Keratinocyte (primary cell): Measurements from ENCODE around the gene CAPZB. TPM values are rescaled to one million over a fixed set of nuclear protein-coding genes. Genes with fewer than 3 reads are reported as not detected.

Source experiments
- DNase-seq: peaks from one replicate; pipeline ENCODE4 v3.0.0-alpha.2; 2011; ENCODE audit warnings: low read depth, missing footprints, low spot score
- FAIRE-seq: peaks from 2 replicates; lab custom pipeline; 2011; peaks lifted over from hg19 to GRCh38; lab: Jason Lieb, UNC
- H2AFZ ChIP-seq: 2 replicates; pipeline ENCODE4 v1.6.0; 2012; ENCODE audit warnings: low read length, control low read depth, inconsistent platforms; ENCODE audit not compliant: control insufficient read depth
- H3K27ac ChIP-seq: 2 replicates; pipeline ENCODE4 v1.5.1; 2011; ENCODE audit warnings: low read length; ENCODE audit not compliant: control insufficient read depth, insufficient read depth
- H3K27me3 ChIP-seq: 3 replicates; pipeline ENCODE4 v1.6.0; 2011; ENCODE audit warnings: low read length; ENCODE audit not compliant: control insufficient read depth, insufficient read depth; ENCODE audit errors: extremely low read depth
- H3K36me3 ChIP-seq, 2 experiments: 2 replicates in 1 of 2; 3 replicates in 1 of 2; pipeline ENCODE4 v1.5.1; 2011; ENCODE audit warnings: low read length in 2 of 2, mild to moderate bottlenecking in 1 of 2; ENCODE audit not compliant: control insufficient read depth in 2 of 2, insufficient read depth in 2 of 2; ENCODE audit errors: extremely low read depth in 1 of 2
- H3K4me1 ChIP-seq: 3 replicates; pipeline ENCODE4 v1.5.1; 2011; ENCODE audit warnings: low read length; ENCODE audit not compliant: control insufficient read depth, insufficient read depth; ENCODE audit errors: extremely low read depth
- H3K4me2 ChIP-seq: 3 replicates; pipeline ENCODE4 v1.6.0; 2011; ENCODE audit warnings: low read depth, low read length; ENCODE audit not compliant: control insufficient read depth, insufficient read depth; ENCODE audit errors: extremely low read depth
- H3K4me3 ChIP-seq, 3 experiments: fragments of 200-600 bp in 1 of 3; sonication (generic) in 1 of 3; 2 replicates in 2 of 3; 3 replicates in 1 of 3; pipeline ENCODE4 v1.5.1; 2011 to 2016; ENCODE audit warnings: low read length in 3 of 3, mild to moderate bottlenecking in 3 of 3, control low read depth in 2 of 3, inconsistent platforms in 1 of 3, low read depth in 1 of 3, mixed read lengths in 1 of 3, mixed run types in 1 of 3, moderate library complexity in 1 of 3; ENCODE audit not compliant: control insufficient read depth in 2 of 3, insufficient read depth in 2 of 3; ENCODE audit errors: extremely low read depth in 1 of 3
- H3K79me2 ChIP-seq: 2 replicates; pipeline ENCODE4 v1.6.0; 2012; ENCODE audit warnings: low read length; ENCODE audit not compliant: control insufficient read depth, insufficient read depth
- H3K9ac ChIP-seq: 3 replicates; pipeline ENCODE4 v1.6.0; 2011; ENCODE audit warnings: low read length; ENCODE audit not compliant: control insufficient read depth, insufficient read depth; ENCODE audit errors: extremely low read depth
- H3K9me1 ChIP-seq: 3 replicates; pipeline ENCODE4 v1.6.0; 2011; ENCODE audit warnings: low read length; ENCODE audit not compliant: control insufficient read depth, insufficient read depth; ENCODE audit errors: extremely low read depth
- H3K9me3 ChIP-seq: 2 replicates; pipeline ENCODE4 v1.5.1; 2012; ENCODE audit warnings: low read depth, low read length; ENCODE audit not compliant: control insufficient read depth
- H4K20me1 ChIP-seq: 3 replicates; pipeline ENCODE4 v1.6.0; 2011; ENCODE audit warnings: low read length; ENCODE audit not compliant: control insufficient read depth, insufficient read depth; ENCODE audit errors: extremely low read depth
- CTCF ChIP-seq, 3 experiments: IDR thresholded peaks in 1 of 3; conservative IDR thresholded peaks in 1 of 3; optimal IDR thresholded peaks in 1 of 3; 2 replicates in 2 of 3; 3 replicates in 1 of 3; pipeline versions ENCODE3 to v1.5.1; 2011; ENCODE audit warnings: low read length in 3 of 3, mild to moderate bottlenecking in 3 of 3, moderate library complexity in 2 of 3, control low read depth in 1 of 3, inconsistent platforms in 1 of 3; ENCODE audit not compliant: insufficient read depth in 2 of 3; ENCODE audit errors: extremely low read depth in 1 of 3
- EZH2 ChIP-seq: IDR thresholded peaks from one replicate; pipeline ENCODE4 v1.6.1; 2012; ENCODE audit warnings: inconsistent platforms, mild to moderate bottlenecking, low read length, moderate library complexity
- dilution Hi-C: fragments of 300-500 bp; cut with MboI; formaldehyde crosslinking; loops from one replicate; pipeline ENCODE4 v1.7.0; 2020; ENCODE audit warnings: low sequenced_read_pairs; ENCODE audit not compliant: extremely low pct_ligation_motif_present
- polyA plus RNA-seq, 5 experiments: library from polyadenylated mRNA; depleted of rRNA in 3 of 5; stranded (reverse) in 3 of 5; stranded (forward) in 1 of 5; unstranded in 1 of 5; fragments of >200 nt; gene quantifications; 1 replicate in 1 of 5; 2 replicates in 3 of 5; 3 replicates in 1 of 5; pipeline versions ENCODE4 v1.2.1 to v1.2.3, GENCODE V29; 2011 to 2012; ENCODE audit warnings: missing spikeins in 2 of 5, low read depth in 1 of 5, low replicate concordance in 1 of 5

Gene CAPZB
- polyA plus RNA-seq, 1 donor (not counting 4 experiments of a cell fraction or from before 2014, with no cell fraction given): 193 TPM

- Histone ChIP-seq H3K9me1 (no peaks in the 10 kb centered on the region), H3K36me3 (no peaks in the 10 kb centered on the region), H3K4me3 (no peak overlapping the region), H3K27ac (no peak overlapping the region), H3K9me3 (peaks cover 3% of the 10 kb centered on the region), H3K9ac (no peak overlapping the region), H2AFZ (no peak overlapping the region), H4K20me1 (no peaks in the 10 kb centered on the region), H3K4me2 (no peak overlapping the region), H3K4me1 (no peaks in the 10 kb centered on the region), H3K79me2 (no peaks in the 10 kb centered on the region), H3K27me3 (no peaks in the 10 kb centered on the region)
- FAIRE-seq (no peak), DNase-seq (no peak)
- dilution Hi-C loops: no loop called here
- TF ChIP-seq EZH2 (no peak), CTCF (optimal IDR thresholded peaks at IDR 0.05 in 1 of 3, IDR thresholded peaks at IDR 0.05 in 1 of 3, conservative IDR thresholded peaks at IDR 0.05 in 1 of 3; ENCODE audit: extremely low read depth in 1 of 3, insufficient read depth in 2 of 3, low read length in 3 of 3) (no peak)
These were observed 48.3 kb upstream of the CAPZB start for GRCh38 chr1:19533626-19534025.

- no peaks in the 10 kb centered on the region for H4K20me1 ChIP-seq
- dilution Hi-C loops: no loop called here
- no peak overlapping the region for H3K27ac ChIP-seq
- no peak for FAIRE-seq
- H2AFZ ChIP-seq: no peak overlapping the region
- DNase-seq: no peak
- H3K4me3 ChIP-seq: no peak overlapping the region
- TF ChIP-seq EZH2 (no peak), CTCF (optimal IDR thresholded peaks at IDR 0.05 in 1 of 3, IDR thresholded peaks at IDR 0.05 in 1 of 3, conservative IDR thresholded peaks at IDR 0.05 in 1 of 3; ENCODE audit: extremely low read depth in 1 of 3, insufficient read depth in 2 of 3, low read length in 3 of 3) (no peak)
- no peak overlapping the region for H3K4me2 ChIP-seq
- no peaks in the 10 kb centered on the region for H3K36me3 ChIP-seq
- no peaks in the 10 kb centered on the region for H3K79me2 ChIP-seq
- H3K27me3 ChIP-seq: no peaks in the 10 kb centered on the region
- no peaks in the 10 kb centered on the region for H3K4me1 ChIP-seq
- peaks cover 3% of the 10 kb centered on the region for H3K9me3 ChIP-seq
- H3K9ac ChIP-seq: no peak overlapping the region
- no peaks in the 10 kb centered on the region for H3K9me1 ChIP-seq
These were observed 47.2 kb upstream of the CAPZB start for GRCh38 chr1:19532519-19532918.
